ENCODE measurements around the gene NCKAP5.

Gene NCKAP5

DNA sequence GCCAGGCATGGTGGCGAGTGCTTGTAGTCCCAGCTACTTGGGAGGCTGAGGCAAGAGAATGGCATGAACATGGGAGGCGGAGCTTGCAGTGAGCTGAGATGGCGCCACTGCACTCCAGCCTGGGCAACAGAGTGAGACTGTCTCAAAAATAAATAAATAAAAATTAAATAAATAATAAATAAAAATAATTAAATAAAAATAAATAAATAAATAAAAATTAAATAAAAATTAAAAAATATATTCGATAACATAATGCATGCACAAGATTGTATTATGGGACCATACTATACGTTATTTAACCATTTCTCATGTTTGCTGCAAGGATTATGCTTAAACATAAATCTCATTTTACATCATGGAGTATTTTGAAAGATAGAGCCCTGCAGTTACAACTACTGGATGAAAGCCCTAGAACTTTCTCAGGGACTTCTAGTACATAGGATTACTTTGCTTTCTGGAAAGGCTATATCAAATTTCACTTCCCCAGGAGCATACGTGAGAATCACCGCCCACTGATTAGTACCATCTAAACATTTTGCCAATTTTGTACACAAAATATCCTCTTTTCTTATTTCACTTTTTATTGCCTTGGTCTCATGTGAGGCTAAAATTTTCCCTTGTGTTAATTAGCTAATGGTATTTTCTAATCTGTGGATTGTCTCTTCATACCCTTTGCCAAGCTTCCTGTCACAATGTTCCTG, 664.0 kb downstream of the NCKAP5 start:
- Histone ChIP-seq H3K27me3 (ENCODE audit: control insufficient read depth in 1 of 2, insufficient read depth in 2 of 2, low read length in 2 of 2) (no peaks in the 10 kb centered on the region), H3K27ac (ENCODE audit: low read depth, low read length) (no peak overlapping the region), H3K36me3 (ENCODE audit: control insufficient read depth in 1 of 2, insufficient read depth in 2 of 2, low read length in 2 of 2) (no peaks in the 10 kb centered on the region), H3K9ac (ENCODE audit: low read depth in 1 of 2, low read length in 2 of 2) (no peak overlapping the region), H3K9me3 (ENCODE audit: control insufficient read depth in 1 of 2, low read length in 2 of 2) (no peaks in the 10 kb centered on the region), H3K4me3 (ENCODE audit: low read depth in 1 of 2, low read length in 2 of 2) (no peak overlapping the region), H3K4me1 (ENCODE audit: control insufficient read depth in 1 of 2, insufficient read depth in 2 of 2, low read length in 2 of 2) (no peaks in the 10 kb centered on the region)

GRCh38 chr2:132902626-132903025, 665.6 kb downstream of the NCKAP5 start:
- H3K9ac ChIP-seq (ENCODE audit: low read depth in 1 of 2, low read length in 2 of 2), result no peak overlapping the region
- H3K27ac ChIP-seq (ENCODE audit: low read depth, low read length), result no peak overlapping the region
- no peaks in the 10 kb centered on the region for H3K4me1 ChIP-seq (ENCODE audit: control insufficient read depth in 1 of 2, insufficient read depth in 2 of 2, low read length in 2 of 2)
- H3K4me3 ChIP-seq (ENCODE audit: low read depth in 1 of 2, low read length in 2 of 2), result no peak overlapping the region
- H3K36me3 ChIP-seq (ENCODE audit: control insufficient read depth in 1 of 2, insufficient read depth in 2 of 2, low read length in 2 of 2), result no peaks in the 10 kb centered on the region
- no peaks in the 10 kb centered on the region for H3K27me3 ChIP-seq (ENCODE audit: control insufficient read depth in 1 of 2, insufficient read depth in 2 of 2, low read length in 2 of 2)
- no peaks in the 10 kb centered on the region for H3K9me3 ChIP-seq (ENCODE audit: control insufficient read depth in 1 of 2, low read length in 2 of 2)

DNA sequence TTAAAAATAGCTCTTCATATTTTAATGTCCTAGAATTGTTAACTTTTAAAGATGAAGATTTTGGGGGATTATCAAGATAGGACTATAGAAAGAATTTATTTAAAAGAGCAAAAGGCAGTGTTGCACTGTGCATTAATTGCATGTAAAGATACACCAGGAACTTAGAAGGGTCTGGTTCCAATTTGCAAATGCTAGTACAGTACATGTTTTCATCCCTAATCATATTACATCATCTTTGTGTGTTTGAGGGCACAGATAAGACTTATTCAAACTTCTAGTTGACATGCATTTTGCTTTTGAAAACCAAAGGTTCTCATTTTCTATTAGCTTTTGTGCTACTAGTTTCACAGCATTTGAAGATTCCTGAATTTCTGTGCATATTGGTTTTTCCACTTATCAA, 666.6 kb downstream of the NCKAP5 start:
- H3K36me3 ChIP-seq (ENCODE audit: control insufficient read depth in 1 of 2, insufficient read depth in 2 of 2, low read length in 2 of 2), result no peaks in the 10 kb centered on the region
- no peak overlapping the region for H3K4me3 ChIP-seq (ENCODE audit: low read depth in 1 of 2, low read length in 2 of 2)
- no peak overlapping the region for H3K9ac ChIP-seq (ENCODE audit: low read depth in 1 of 2, low read length in 2 of 2)
- H3K4me1 ChIP-seq (ENCODE audit: control insufficient read depth in 1 of 2, insufficient read depth in 2 of 2, low read length in 2 of 2), result no peaks in the 10 kb centered on the region
- H3K9me3 ChIP-seq (ENCODE audit: control insufficient read depth in 1 of 2, low read length in 2 of 2), result no peaks in the 10 kb centered on the region
- H3K27me3 ChIP-seq (ENCODE audit: control insufficient read depth in 1 of 2, insufficient read depth in 2 of 2, low read length in 2 of 2), result no peaks in the 10 kb centered on the region
- no peak overlapping the region for H3K27ac ChIP-seq (ENCODE audit: low read depth, low read length)

DNA sequence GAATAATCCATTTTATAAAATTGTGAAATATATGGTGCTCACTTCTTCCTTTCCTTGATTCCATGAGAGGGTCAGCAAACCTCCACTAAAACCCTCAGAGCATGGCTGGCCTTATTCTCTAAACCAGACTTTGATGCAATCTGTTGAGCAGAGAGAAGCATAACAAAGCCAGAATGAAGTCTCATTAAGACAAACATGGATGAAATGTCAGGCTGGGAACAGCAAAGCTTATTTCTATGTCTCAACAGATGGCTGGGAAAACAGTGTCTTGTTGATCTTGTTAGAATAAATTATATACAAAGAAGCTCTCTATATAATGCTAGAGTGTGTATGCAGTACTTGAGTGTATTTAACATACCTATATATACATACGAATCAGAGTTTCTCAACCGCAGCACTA, 671.2 kb downstream of the NCKAP5 start:
- Histone ChIP-seq H3K9ac (ENCODE audit: low read depth in 1 of 2, low read length in 2 of 2) (no peak overlapping the region), H3K36me3 (ENCODE audit: control insufficient read depth in 1 of 2, insufficient read depth in 2 of 2, low read length in 2 of 2) (no peaks in the 10 kb centered on the region), H3K27me3 (ENCODE audit: control insufficient read depth in 1 of 2, insufficient read depth in 2 of 2, low read length in 2 of 2) (no peaks in the 10 kb centered on the region), H3K4me1 (ENCODE audit: control insufficient read depth in 1 of 2, insufficient read depth in 2 of 2, low read length in 2 of 2) (no peaks in the 10 kb centered on the region), H3K27ac (ENCODE audit: low read depth, low read length) (no peak overlapping the region), H3K4me3 (ENCODE audit: low read depth in 1 of 2, low read length in 2 of 2) (no peak overlapping the region), H3K9me3 (ENCODE audit: control insufficient read depth in 1 of 2, low read length in 2 of 2) (no peaks in the 10 kb centered on the region)

DNA sequence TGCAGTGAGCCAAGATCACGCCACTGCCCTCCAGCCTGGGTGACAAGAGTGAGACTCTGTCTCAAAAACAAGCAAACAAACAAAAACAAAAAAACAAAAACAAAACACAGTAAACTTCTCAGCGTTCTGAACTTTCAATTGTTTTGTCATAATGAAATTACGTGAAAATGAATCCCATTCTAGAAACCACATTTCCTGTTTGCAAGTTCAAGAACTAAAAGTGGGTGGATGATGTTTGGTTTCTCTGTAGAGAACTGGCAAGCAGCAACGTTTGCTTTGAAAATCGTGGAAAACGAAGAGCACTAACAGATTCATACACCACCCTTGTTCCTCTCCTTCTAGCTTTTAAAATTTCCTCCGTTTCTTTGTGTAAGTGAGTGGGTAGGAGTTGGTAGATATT, 672.2 kb downstream of the NCKAP5 start:
- Histone ChIP-seq H3K4me3 (ENCODE audit: low read depth in 1 of 2, low read length in 2 of 2) (no peak overlapping the region), H3K9ac (ENCODE audit: low read depth in 1 of 2, low read length in 2 of 2) (no peak overlapping the region), H3K4me1 (ENCODE audit: control insufficient read depth in 1 of 2, insufficient read depth in 2 of 2, low read length in 2 of 2) (no peaks in the 10 kb centered on the region), H3K9me3 (ENCODE audit: control insufficient read depth in 1 of 2, low read length in 2 of 2) (no peaks in the 10 kb centered on the region), H3K27ac (ENCODE audit: low read depth, low read length) (no peak overlapping the region), H3K27me3 (ENCODE audit: control insufficient read depth in 1 of 2, insufficient read depth in 2 of 2, low read length in 2 of 2) (no peaks in the 10 kb centered on the region), H3K36me3 (ENCODE audit: control insufficient read depth in 1 of 2, insufficient read depth in 2 of 2, low read length in 2 of 2) (no peaks in the 10 kb centered on the region)

DNA sequence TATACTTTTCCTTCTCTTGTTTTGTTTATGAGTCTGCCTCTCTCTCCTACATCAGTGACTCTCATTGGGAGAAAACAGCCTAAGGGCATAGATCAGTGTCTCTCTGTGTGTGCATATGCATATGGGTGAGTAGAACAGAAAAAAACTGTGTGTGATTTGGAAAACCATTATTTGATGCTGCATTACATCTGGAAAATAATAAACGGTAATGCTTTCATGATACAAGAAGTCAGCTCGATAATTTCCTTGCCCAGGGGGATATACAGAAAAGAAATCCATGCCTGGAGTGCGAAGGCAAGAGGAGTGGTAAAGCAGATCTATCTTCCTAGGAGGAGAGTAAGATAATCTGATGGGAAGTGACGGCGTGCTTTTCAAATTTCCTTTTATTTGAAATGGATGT, 676.8 kb downstream of the NCKAP5 start:
- H3K9me3 ChIP-seq (ENCODE audit: control insufficient read depth in 1 of 2, low read length in 2 of 2), result no peaks in the 10 kb centered on the region
- H3K4me1 ChIP-seq (ENCODE audit: control insufficient read depth in 1 of 2, insufficient read depth in 2 of 2, low read length in 2 of 2), result no peaks in the 10 kb centered on the region
- no peak overlapping the region for H3K27ac ChIP-seq (ENCODE audit: low read depth, low read length)
- H3K4me3 ChIP-seq (ENCODE audit: low read depth in 1 of 2, low read length in 2 of 2), result no peak overlapping the region
- no peak overlapping the region for H3K9ac ChIP-seq (ENCODE audit: low read depth in 1 of 2, low read length in 2 of 2)
- H3K36me3 ChIP-seq (ENCODE audit: control insufficient read depth in 1 of 2, insufficient read depth in 2 of 2, low read length in 2 of 2), result no peaks in the 10 kb centered on the region
- no peaks in the 10 kb centered on the region for H3K27me3 ChIP-seq (ENCODE audit: control insufficient read depth in 1 of 2, insufficient read depth in 2 of 2, low read length in 2 of 2)

DNA sequence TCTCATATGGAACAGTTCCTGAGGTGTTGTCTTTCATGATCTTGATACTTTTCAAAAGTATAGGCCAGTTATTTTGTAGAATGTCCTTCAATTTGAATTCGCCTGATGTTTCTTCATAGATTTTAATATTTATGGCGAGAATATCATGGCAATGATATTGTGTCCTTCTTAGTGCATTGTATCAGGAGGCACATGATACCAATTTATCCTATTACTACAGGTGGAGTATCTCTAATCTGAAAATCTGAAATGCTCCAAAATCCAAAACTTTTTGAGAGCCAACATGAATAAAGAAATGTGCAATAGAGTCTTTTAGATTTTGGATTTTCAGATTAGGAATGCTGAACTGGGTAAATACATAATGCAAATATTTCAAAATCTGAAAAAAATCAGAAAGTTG, 681.7 kb downstream of the NCKAP5 start:
- H3K27me3 ChIP-seq (ENCODE audit: control insufficient read depth in 1 of 2, insufficient read depth in 2 of 2, low read length in 2 of 2), result no peaks in the 10 kb centered on the region
- no peak overlapping the region for H3K4me3 ChIP-seq (ENCODE audit: low read depth in 1 of 2, low read length in 2 of 2)
- no peak overlapping the region for H3K9ac ChIP-seq (ENCODE audit: low read depth in 1 of 2, low read length in 2 of 2)
- no peaks in the 10 kb centered on the region for H3K9me3 ChIP-seq (ENCODE audit: control insufficient read depth in 1 of 2, low read length in 2 of 2)
- H3K27ac ChIP-seq (ENCODE audit: low read depth, low read length), result no peak overlapping the region
- H3K36me3 ChIP-seq (ENCODE audit: control insufficient read depth in 1 of 2, insufficient read depth in 2 of 2, low read length in 2 of 2), result no peaks in the 10 kb centered on the region
- no peaks in the 10 kb centered on the region for H3K4me1 ChIP-seq (ENCODE audit: control insufficient read depth in 1 of 2, insufficient read depth in 2 of 2, low read length in 2 of 2)

- no peak overlapping the region for H3K9ac ChIP-seq (ENCODE audit: low read depth in 1 of 2, low read length in 2 of 2)
- no peaks in the 10 kb centered on the region for H3K36me3 ChIP-seq (ENCODE audit: control insufficient read depth in 1 of 2, insufficient read depth in 2 of 2, low read length in 2 of 2)
- H3K4me1 ChIP-seq (ENCODE audit: control insufficient read depth in 1 of 2, insufficient read depth in 2 of 2, low read length in 2 of 2), result no peaks in the 10 kb centered on the region
- no peak overlapping the region for H3K27ac ChIP-seq (ENCODE audit: low read depth, low read length)
- H3K4me3 ChIP-seq (ENCODE audit: low read depth in 1 of 2, low read length in 2 of 2), result no peak overlapping the region
- H3K9me3 ChIP-seq (ENCODE audit: control insufficient read depth in 1 of 2, low read length in 2 of 2), result no peaks in the 10 kb centered on the region
- H3K27me3 ChIP-seq (ENCODE audit: control insufficient read depth in 1 of 2, insufficient read depth in 2 of 2, low read length in 2 of 2), result no peaks in the 10 kb centered on the region
These were observed 683.6 kb downstream of the NCKAP5 start for GRCh38 chr2:132884705-132885104.

DNA sequence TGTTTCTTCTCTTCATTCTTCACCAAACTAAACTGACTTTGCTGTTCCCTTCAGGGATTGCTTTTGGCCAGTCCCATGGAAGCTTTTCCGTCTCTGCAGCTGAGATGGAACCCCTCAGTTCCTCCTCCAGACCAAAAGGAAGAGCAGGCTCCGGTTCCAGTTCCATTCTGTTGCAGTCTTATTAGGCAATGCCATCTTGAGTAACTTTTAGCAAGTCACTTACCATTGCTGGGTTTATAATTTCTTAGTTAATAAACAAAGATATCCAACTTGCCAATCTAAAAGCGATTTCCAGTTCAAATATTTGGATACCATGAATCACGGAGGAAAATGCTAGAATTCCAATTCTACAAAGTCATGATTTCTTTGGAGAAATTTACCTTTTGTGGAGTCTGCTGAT, 684.0 kb downstream of the NCKAP5 start:
- Histone ChIP-seq H3K27me3 (ENCODE audit: control insufficient read depth in 1 of 2, insufficient read depth in 2 of 2, low read length in 2 of 2) (no peaks in the 10 kb centered on the region), H3K9me3 (ENCODE audit: control insufficient read depth in 1 of 2, low read length in 2 of 2) (no peaks in the 10 kb centered on the region), H3K27ac (ENCODE audit: low read depth, low read length) (no peak overlapping the region), H3K4me1 (ENCODE audit: control insufficient read depth in 1 of 2, insufficient read depth in 2 of 2, low read length in 2 of 2) (no peaks in the 10 kb centered on the region), H3K4me3 (ENCODE audit: low read depth in 1 of 2, low read length in 2 of 2) (no peak overlapping the region), H3K36me3 (ENCODE audit: control insufficient read depth in 1 of 2, insufficient read depth in 2 of 2, low read length in 2 of 2) (no peaks in the 10 kb centered on the region), H3K9ac (ENCODE audit: low read depth in 1 of 2, low read length in 2 of 2) (no peak overlapping the region)

DNA sequence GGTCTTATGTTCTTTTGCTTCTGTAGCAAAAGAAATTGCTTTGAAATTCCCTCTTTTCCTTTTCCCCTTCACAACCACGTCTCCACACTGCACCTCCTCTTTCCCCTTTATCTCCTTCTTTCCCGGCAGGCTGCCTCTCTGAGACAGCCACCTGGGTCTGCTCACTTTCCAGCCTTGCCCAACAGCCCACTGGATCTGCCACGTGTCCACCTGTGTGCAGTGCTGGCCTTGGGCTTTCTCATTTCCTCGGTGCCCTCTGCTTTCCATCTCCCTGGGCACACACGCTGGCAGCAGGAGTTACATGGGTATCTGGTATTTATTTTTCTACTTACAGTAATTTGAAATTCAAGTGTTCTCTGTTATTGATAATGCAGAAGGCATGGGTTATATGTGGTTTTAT, 684.8 kb downstream of the NCKAP5 start:
- Histone ChIP-seq H3K27me3 (ENCODE audit: control insufficient read depth in 1 of 2, insufficient read depth in 2 of 2, low read length in 2 of 2) (no peaks in the 10 kb centered on the region), H3K9me3 (ENCODE audit: control insufficient read depth in 1 of 2, low read length in 2 of 2) (no peaks in the 10 kb centered on the region), H3K36me3 (ENCODE audit: control insufficient read depth in 1 of 2, insufficient read depth in 2 of 2, low read length in 2 of 2) (no peaks in the 10 kb centered on the region), H3K27ac (ENCODE audit: low read depth, low read length) (no peak overlapping the region), H3K9ac (ENCODE audit: low read depth in 1 of 2, low read length in 2 of 2) (no peak overlapping the region), H3K4me3 (ENCODE audit: low read depth in 1 of 2, low read length in 2 of 2) (no peak overlapping the region), H3K4me1 (ENCODE audit: control insufficient read depth in 1 of 2, insufficient read depth in 2 of 2, low read length in 2 of 2) (no peaks in the 10 kb centered on the region)

- Histone ChIP-seq H3K4me1 (ENCODE audit: control insufficient read depth in 1 of 2, insufficient read depth in 2 of 2, low read length in 2 of 2) (no peaks in the 10 kb centered on the region), H3K27ac (ENCODE audit: low read depth, low read length) (no peak overlapping the region), H3K36me3 (ENCODE audit: control insufficient read depth in 1 of 2, insufficient read depth in 2 of 2, low read length in 2 of 2) (no peaks in the 10 kb centered on the region), H3K9me3 (ENCODE audit: control insufficient read depth in 1 of 2, low read length in 2 of 2) (no peaks in the 10 kb centered on the region), H3K9ac (ENCODE audit: low read depth in 1 of 2, low read length in 2 of 2) (no peak overlapping the region), H3K4me3 (ENCODE audit: low read depth in 1 of 2, low read length in 2 of 2) (no peak overlapping the region), H3K27me3 (ENCODE audit: control insufficient read depth in 1 of 2, insufficient read depth in 2 of 2, low read length in 2 of 2) (no peaks in the 10 kb centered on the region)
These were observed 686.7 kb downstream of the NCKAP5 start for GRCh38 chr2:132881546-132881945.
